GM23248 (cell line): ENCODE results near the gene CHST10. TPM values are rescaled to one million over a fixed set of nuclear protein-coding genes. Genes with fewer than 3 reads are reported as not detected.

Source experiments
- DNase-seq: peaks from one replicate; pipeline ENCODE4 v3.0.0-alpha.2; 2015
- H2AFZ ChIP-seq: fragments of 200-600 bp; sonication (generic); 2 replicates; pipeline ENCODE4 v1.6.1; 2016; ENCODE audit warnings: antibody characterized with exemption
- H3F3A ChIP-seq: fragments of 200-600 bp; sonication (generic); 2 replicates; pipeline ENCODE4 v1.6.1; 2016; ENCODE audit warnings: mild to moderate bottlenecking, antibody characterized with exemption, mixed run types; ENCODE audit not compliant: insufficient read depth
- H3K27ac ChIP-seq: fragments of 200-600 bp; sonication (generic); 2 replicates; pipeline ENCODE4 v1.5.1; 2016; ENCODE audit warnings: mild to moderate bottlenecking
- H3K27me3 ChIP-seq: fragments of 200-600 bp; sonication (generic); replicated peaks from 2 replicates; pipeline ENCODE4 v1.6.1; 2016; ENCODE audit warnings: mild to moderate bottlenecking; ENCODE audit not compliant: insufficient read depth
- H3K36me3 ChIP-seq: fragments of 200-600 bp; sonication (generic); 2 replicates; pipeline ENCODE4 v1.6.1; 2016; ENCODE audit warnings: low read depth, mild to moderate bottlenecking
- H3K4me1 ChIP-seq: fragments of 200-600 bp; sonication (generic); 2 replicates; pipeline ENCODE4 v1.6.1; 2016; ENCODE audit warnings: mild to moderate bottlenecking; ENCODE audit not compliant: insufficient read depth
- H3K4me2 ChIP-seq: fragments of 200-600 bp; sonication (generic); one replicate; pipeline ENCODE4 v1.6.1; 2016; ENCODE audit warnings: mild to moderate bottlenecking; ENCODE audit not compliant: unreplicated experiment
- H3K4me3 ChIP-seq: fragments of 200-600 bp; sonication (generic); 2 replicates; pipeline ENCODE4 v1.5.1; 2016; ENCODE audit warnings: mild to moderate bottlenecking
- H3K79me2 ChIP-seq: fragments of 200-600 bp; sonication (generic); 2 replicates; pipeline ENCODE4 v1.6.1; 2016; ENCODE audit warnings: mild to moderate bottlenecking; ENCODE audit not compliant: insufficient read depth
- H3K9ac ChIP-seq: fragments of 200-600 bp; sonication (generic); 2 replicates; pipeline ENCODE4 v1.6.1; 2016; ENCODE audit warnings: mild to moderate bottlenecking
- H3K9me2 ChIP-seq: fragments of 200-600 bp; sonication (generic); 2 replicates; pipeline ENCODE4 v1.6.1; 2016; ENCODE audit warnings: mixed run types, mild to moderate bottlenecking, moderate library complexity; ENCODE audit not compliant: insufficient read depth
- H3K9me3 ChIP-seq: fragments of 200-600 bp; sonication (generic); one replicate; pipeline ENCODE4 v1.6.1; 2017; ENCODE audit warnings: low read depth
- H4K20me1 ChIP-seq: fragments of 200-600 bp; sonication (generic); 2 replicates; pipeline ENCODE4 v1.6.0; 2016; ENCODE audit not compliant: insufficient read depth
- EZH2 ChIP-seq: fragments of 200-600 bp; sonication (generic); IDR thresholded peaks from 2 replicates; pipeline ENCODE4 v1.6.1; 2018; ENCODE audit warnings: antibody characterized with exemption, mild to moderate bottlenecking; ENCODE audit not compliant: insufficient read depth, poor library complexity, severe bottlenecking
- EZH2phosphoT487 ChIP-seq: fragments of 200-600 bp; sonication (generic); IDR thresholded peaks from 2 replicates; pipeline ENCODE4 v1.6.1; 2018; ENCODE audit warnings: antibody characterized with exemption, moderate library complexity, mild to moderate bottlenecking, low read depth; ENCODE audit not compliant: insufficient read depth
- WGBS, 2 experiments: methylation state at CpG; one replicate each; pipeline ENCODE4 v1.1.6; 2015 to 2017; ENCODE audit warnings: low lambda C conversion rate in 2 of 2, low coverage in 1 of 2; ENCODE audit errors: missing lambda C conversion rate in 2 of 2; 5-methylcytosine and 5-hydroxymethylcytosine counted together
- in situ Hi-C: fragments of 300-500 bp; cut with MboI; formaldehyde crosslinking; loops from 2 replicates; pipeline ENCODE4 v1.15.0; 2020
- polyA plus RNA-seq: library from polyadenylated mRNA; unstranded; fragments of >200 nt; fragmentation: Nextera tagmentation; extraction: Ambion mirVana; gene quantifications from 2 replicates; pipeline ENCODE4 v1.2.1, GENCODE V29; 2016
- total RNA-seq: library from RNA; depleted of rRNA; stranded (reverse); fragments of >200 nt; shearing (Covaris generic); gene quantifications from 2 replicates; pipeline ENCODE4 v1.2.3, GENCODE V29; 2014

Gene CHST10
- total and polyA plus RNA-seq, 2 experiments from 2014 or later = 4.7 to 6.2 TPM

- no peaks in the 10 kb centered on the region for H3K36me3 ChIP-seq
- no peak overlapping the region for H3K4me3 ChIP-seq
- DNase-seq = no peak
- H3K27me3 ChIP-seq = no peaks in the 10 kb centered on the region
- no peaks in the 10 kb centered on the region for H3K9me2 ChIP-seq
- no peaks in the 10 kb centered on the region for H3K4me1 ChIP-seq
- no peaks in the 10 kb centered on the region for H4K20me1 ChIP-seq
- in situ Hi-C loops = loop anchor here (25.0 kb wide), 1 partner anchor 834 kb away; no protein-coding TSS in a partner anchor
- H3F3A ChIP-seq = no peaks in the 10 kb centered on the region
- 91 to 95% methylated on average over 5 of the region's 5 CpGs for WGBS, 2 experiments
- H3K27ac ChIP-seq = no peak overlapping the region
- no peak overlapping the region for H3K4me2 ChIP-seq
- H3K9me3 ChIP-seq = no peaks in the 10 kb centered on the region
- no peaks in the 10 kb centered on the region for H3K79me2 ChIP-seq
- no peak for TF ChIP-seq EZH2phosphoT487
- no peak for TF ChIP-seq EZH2
- no peak overlapping the region for H2AFZ ChIP-seq
- no peak overlapping the region for H3K9ac ChIP-seq
These were observed 21.0 kb downstream of the CHST10 start for GRCh38 chr2:100396483-100396882.

- Histone ChIP-seq H3K27ac (no peak overlapping the region), H3F3A (no peaks in the 10 kb centered on the region), H3K27me3 (no peaks in the 10 kb centered on the region), H3K9ac (no peak overlapping the region), H2AFZ (no peak overlapping the region), H4K20me1 (no peaks in the 10 kb centered on the region), H3K36me3 (no peaks in the 10 kb centered on the region), H3K9me3 (no peaks in the 10 kb centered on the region), H3K4me3 (no peak overlapping the region), H3K9me2 (no peaks in the 10 kb centered on the region), H3K79me2 (no peaks in the 10 kb centered on the region), H3K4me1 (no peaks in the 10 kb centered on the region), H3K4me2 (no peak overlapping the region)
- WGBS, 2 experiments = 85 to 87% methylated on average over 15 of the region's 15 CpGs
- TF ChIP-seq EZH2 (no peak), EZH2phosphoT487 (no peak)
- no peak for DNase-seq
- in situ Hi-C loops = loop anchor here (25.0 kb wide), 1 partner anchor 833 kb away; no protein-coding TSS in a partner anchor
These were observed 21.7 kb downstream of the CHST10 start for GRCh38 chr2:100395532-100396350.

GRCh38 chr2:100394111-100394641 is 23.3 kb downstream of the CHST10 start:
- H3K4me2 ChIP-seq = no peak overlapping the region
- no peak for DNase-seq
- TF ChIP-seq EZH2phosphoT487 = no peak
- no peak for TF ChIP-seq EZH2
- no peak overlapping the region for H3K4me3 ChIP-seq
- H3K9me3 ChIP-seq = no peaks in the 10 kb centered on the region
- H3K9ac ChIP-seq = no peak overlapping the region
- no peaks in the 10 kb centered on the region for H3K36me3 ChIP-seq
- H3F3A ChIP-seq = no peaks in the 10 kb centered on the region
- WGBS, 2 experiments = 94% methylated on average over 12 of the region's 12 CpGs
- in situ Hi-C loops = loop anchor here (25.0 kb wide), 1 partner anchor 832 kb away; no protein-coding TSS in a partner anchor
- no peaks in the 10 kb centered on the region for H4K20me1 ChIP-seq
- no peak overlapping the region for H2AFZ ChIP-seq
- no peak overlapping the region for H3K27ac ChIP-seq
- no peaks in the 10 kb centered on the region for H3K27me3 ChIP-seq
- no peaks in the 10 kb centered on the region for H3K79me2 ChIP-seq
- H3K4me1 ChIP-seq = no peaks in the 10 kb centered on the region
- H3K9me2 ChIP-seq = no peaks in the 10 kb centered on the region

GRCh38 chr2:100393362-100393761 is 24.1 kb downstream of the CHST10 start:
- H3K4me2 ChIP-seq = no peak overlapping the region
- no peaks in the 10 kb centered on the region for H3F3A ChIP-seq
- 95 to 97% methylated on average over 15 of the region's 15 CpGs for WGBS, 2 experiments
- H3K27me3 ChIP-seq = no peaks in the 10 kb centered on the region
- H3K4me3 ChIP-seq = no peak overlapping the region
- no peaks in the 10 kb centered on the region for H3K9me3 ChIP-seq
- no peak for DNase-seq
- no peaks in the 10 kb centered on the region for H3K79me2 ChIP-seq
- H3K9ac ChIP-seq = no peak overlapping the region
- H3K27ac ChIP-seq = no peak overlapping the region
- H2AFZ ChIP-seq = no peak overlapping the region
- H3K4me1 ChIP-seq = no peaks in the 10 kb centered on the region
- in situ Hi-C loops = loop anchor here (25.0 kb wide), 1 partner anchor 831 kb away; no protein-coding TSS in a partner anchor
- H4K20me1 ChIP-seq = no peaks in the 10 kb centered on the region
- no peaks in the 10 kb centered on the region for H3K36me3 ChIP-seq
- no peaks in the 10 kb centered on the region for H3K9me2 ChIP-seq
- TF ChIP-seq EZH2phosphoT487 (no peak), EZH2 (no peak)
